ENCODE data around the gene PLA2G12B.

DNA sequence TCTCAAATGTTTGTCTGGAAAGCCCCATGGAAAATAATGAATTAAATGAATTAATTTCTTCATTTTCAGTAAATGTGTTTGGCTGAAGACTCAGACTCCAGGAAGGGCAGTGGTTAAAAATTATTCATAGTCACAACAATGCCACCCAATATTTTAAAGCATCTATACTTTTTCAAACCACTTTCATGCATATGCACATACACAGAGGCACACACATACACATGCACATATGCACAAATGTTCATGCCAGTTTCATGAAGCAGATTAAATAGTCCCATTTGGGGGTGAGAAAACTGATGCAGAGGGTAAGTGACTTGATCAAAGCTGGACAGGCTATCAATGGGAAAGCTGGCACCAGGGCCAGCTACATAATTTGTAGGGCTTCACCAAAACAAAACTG lies 1.4 kb upstream of the PLA2G12B start:
- TF ChIP-seq, protein P1, sequence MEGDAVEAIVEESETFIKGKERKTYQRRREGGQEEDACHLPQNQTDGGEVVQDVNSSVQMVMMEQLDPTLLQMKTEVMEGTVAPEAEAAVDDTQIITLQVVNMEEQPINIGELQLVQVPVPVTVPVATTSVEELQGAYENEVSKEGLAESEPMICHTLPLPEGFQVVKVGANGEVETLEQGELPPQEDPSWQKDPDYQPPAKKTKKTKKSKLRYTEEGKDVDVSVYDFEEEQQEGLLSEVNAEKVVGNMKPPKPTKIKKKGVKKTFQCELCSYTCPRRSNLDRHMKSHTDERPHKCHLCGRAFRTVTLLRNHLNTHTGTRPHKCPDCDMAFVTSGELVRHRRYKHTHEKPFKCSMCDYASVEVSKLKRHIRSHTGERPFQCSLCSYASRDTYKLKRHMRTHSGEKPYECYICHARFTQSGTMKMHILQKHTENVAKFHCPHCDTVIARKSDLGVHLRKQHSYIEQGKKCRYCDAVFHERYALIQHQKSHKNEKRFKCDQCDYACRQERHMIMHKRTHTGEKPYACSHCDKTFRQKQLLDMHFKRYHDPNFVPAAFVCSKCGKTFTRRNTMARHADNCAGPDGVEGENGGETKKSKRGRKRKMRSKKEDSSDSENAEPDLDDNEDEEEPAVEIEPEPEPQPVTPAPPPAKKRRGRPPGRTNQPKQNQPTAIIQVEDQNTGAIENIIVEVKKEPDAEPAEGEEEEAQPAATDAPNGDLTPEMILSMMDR (tag by site-specific recombination; IDR thresholded peaks at IDR 0.05) = no peak
- TF ChIP-seq, protein P2, sequence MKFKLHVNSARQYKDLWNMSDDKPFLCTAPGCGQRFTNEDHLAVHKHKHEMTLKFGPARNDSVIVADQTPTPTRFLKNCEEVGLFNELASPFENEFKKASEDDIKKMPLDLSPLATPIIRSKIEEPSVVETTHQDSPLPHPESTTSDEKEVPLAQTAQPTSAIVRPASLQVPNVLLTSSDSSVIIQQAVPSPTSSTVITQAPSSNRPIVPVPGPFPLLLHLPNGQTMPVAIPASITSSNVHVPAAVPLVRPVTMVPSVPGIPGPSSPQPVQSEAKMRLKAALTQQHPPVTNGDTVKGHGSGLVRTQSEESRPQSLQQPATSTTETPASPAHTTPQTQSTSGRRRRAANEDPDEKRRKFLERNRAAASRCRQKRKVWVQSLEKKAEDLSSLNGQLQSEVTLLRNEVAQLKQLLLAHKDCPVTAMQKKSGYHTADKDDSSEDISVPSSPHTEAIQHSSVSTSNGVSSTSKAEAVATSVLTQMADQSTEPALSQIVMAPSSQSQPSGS (tag by site-specific recombination; IDR thresholded peaks at IDR 0.05; ENCODE audit: low read depth) = no peak
- TF ChIP-seq, protein P3, sequence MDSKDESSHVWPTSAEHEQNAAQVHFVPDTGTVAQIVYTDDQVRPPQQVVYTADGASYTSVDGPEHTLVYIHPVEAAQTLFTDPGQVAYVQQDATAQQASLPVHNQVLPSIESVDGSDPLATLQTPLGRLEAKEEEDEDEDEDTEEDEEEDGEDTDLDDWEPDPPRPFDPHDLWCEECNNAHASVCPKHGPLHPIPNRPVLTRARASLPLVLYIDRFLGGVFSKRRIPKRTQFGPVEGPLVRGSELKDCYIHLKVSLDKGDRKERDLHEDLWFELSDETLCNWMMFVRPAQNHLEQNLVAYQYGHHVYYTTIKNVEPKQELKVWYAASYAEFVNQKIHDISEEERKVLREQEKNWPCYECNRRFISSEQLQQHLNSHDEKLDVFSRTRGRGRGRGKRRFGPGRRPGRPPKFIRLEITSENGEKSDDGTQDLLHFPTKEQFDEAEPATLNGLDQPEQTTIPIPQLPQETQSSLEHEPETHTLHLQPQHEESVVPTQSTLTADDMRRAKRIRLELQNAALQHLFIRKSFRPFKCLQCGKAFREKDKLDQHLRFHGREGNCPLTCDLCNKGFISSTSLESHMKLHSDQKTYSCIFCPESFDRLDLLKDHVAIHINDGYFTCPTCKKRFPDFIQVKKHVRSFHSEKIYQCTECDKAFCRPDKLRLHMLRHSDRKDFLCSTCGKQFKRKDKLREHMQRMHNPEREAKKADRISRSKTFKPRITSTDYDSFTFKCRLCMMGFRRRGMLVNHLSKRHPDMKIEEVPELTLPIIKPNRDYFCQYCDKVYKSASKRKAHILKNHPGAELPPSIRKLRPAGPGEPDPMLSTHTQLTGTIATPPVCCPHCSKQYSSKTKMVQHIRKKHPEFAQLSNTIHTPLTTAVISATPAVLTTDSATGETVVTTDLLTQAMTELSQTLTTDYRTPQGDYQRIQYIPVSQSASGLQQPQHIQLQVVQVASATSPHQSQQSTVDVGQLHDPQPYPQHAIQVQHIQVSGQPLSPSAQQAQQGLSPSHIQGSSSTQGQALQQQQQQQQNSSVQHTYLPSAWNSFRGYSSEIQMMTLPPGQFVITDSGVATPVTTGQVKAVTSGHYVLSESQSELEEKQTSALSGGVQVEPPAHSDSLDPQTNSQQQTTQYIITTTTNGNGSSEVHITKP (tag by site-specific recombination; IDR thresholded peaks at IDR 0.05) = no peak
- TF ChIP-seq SETDB1 (IDR thresholded peaks at IDR 0.05; ENCODE audit: insufficient read length, low read length) = no peak
